T-cell (primary cell): ENCODE results near the gene PTCD2. TPM values are rescaled to one million over a fixed set of nuclear protein-coding genes. Genes with fewer than 3 reads are reported as not detected.

ENCODE experiments used
- ATAC-seq, 4 experiments: fragments of 200-7000 bp in 3 of 4; fragments of 150-1000 bp in 1 of 4; cut with Tn5 transposase; replicated peaks in 1 of 4; 1 replicate in 3 of 4; 2 replicates in 1 of 4; pipeline ENCODE4 v1.10.0; 2021; ENCODE audit warnings: moderate library complexity in 3 of 4, mild to moderate bottlenecking in 2 of 4, moderate number of reproducible peaks in 1 of 4
- CTCF ChIA-PET, 2 donors: fragments of 300-600 bp; sonication (Branson Sonifier 250); formaldehyde crosslinking; loops; one replicate each; lab custom pipeline; 2022; ENCODE audit warnings: antibody characterized with exemption in 2 of 2; lab: Charles Lee
- POLR2A ChIA-PET, 2 donors: fragments of 300-600 bp; sonication (Branson Sonifier 250); formaldehyde crosslinking; loops; one replicate each; lab custom pipeline; 2022; ENCODE audit warnings: antibody characterized with exemption in 2 of 2; lab: Charles Lee
- DNase-seq, 35 experiments: peaks; one replicate each; pipeline versions ENCODE4 v3.0.0 to v3.0.0-alpha.2; 2013 to 2023
- H3K27ac ChIP-seq: one replicate; pipeline ENCODE4 v1.5.1; 2013; ENCODE audit warnings: low read length
- H3K27me3 ChIP-seq, 2 experiments: replicated peaks in 1 of 2; 1 replicate in 1 of 2; 2 replicates in 1 of 2; pipeline versions ENCODE4 v1.6.1 to v1.7.0; 2013; ENCODE audit warnings: low read length in 1 of 2, mixed read lengths in 1 of 2; ENCODE audit not compliant: control insufficient read depth in 2 of 2, insufficient read depth in 2 of 2; ENCODE audit errors: extremely low read depth in 1 of 2
- H3K36me3 ChIP-seq, 2 donors: 1 replicate in 1 of 2; 2 replicates in 1 of 2; pipeline versions ENCODE4 v1.6.1 to v1.7.0; 2013; ENCODE audit warnings: low read length in 1 of 2; ENCODE audit not compliant: control insufficient read depth in 2 of 2, insufficient read depth in 1 of 2; ENCODE audit errors: extremely low read depth in 1 of 2
- H3K4me1 ChIP-seq, 2 experiments: 1 replicate in 1 of 2; 2 replicates in 1 of 2; pipeline versions ENCODE4 v1.6.1 to v1.7.0; 2013; ENCODE audit warnings: low read length in 2 of 2, mixed read lengths in 1 of 2; ENCODE audit not compliant: insufficient read depth in 2 of 2, control insufficient read depth in 1 of 2; ENCODE audit errors: extremely low read depth in 1 of 2
- H3K4me3 ChIP-seq, 2 donors: 1 replicate in 1 of 2; 2 replicates in 1 of 2; pipeline versions ENCODE4 v1.5.1 to v1.7.0; 2013; ENCODE audit warnings: mild to moderate bottlenecking in 2 of 2, low read length in 1 of 2, moderate library complexity in 1 of 2; ENCODE audit not compliant: control insufficient read depth in 1 of 2; ENCODE audit errors: extremely low read depth in 1 of 2
- H3K9me3 ChIP-seq: 2 replicates; pipeline ENCODE4 v1.7.0; 2013
- H3K27ac Mint-ChIP-seq, 2 donors: one replicate each; pipeline ENCODE4 v1.8.0; 2020 to 2021; ENCODE audit warnings: mild to moderate bottlenecking in 2 of 2, mixed read lengths in 2 of 2
- H3K27me3 Mint-ChIP-seq, 2 donors: one replicate each; pipeline ENCODE4 v1.8.0; 2021 to 2022; ENCODE audit warnings: mixed read lengths in 2 of 2
- H3K36me3 Mint-ChIP-seq: one replicate; pipeline ENCODE4 v1.8.0; 2021; ENCODE audit warnings: mixed read lengths
- H3K4me1 Mint-ChIP-seq, 3 donors: one replicate each; pipeline ENCODE4 v1.8.0; 2020 to 2022; ENCODE audit warnings: mixed read lengths in 3 of 3, mild to moderate bottlenecking in 1 of 3
- H3K4me3 Mint-ChIP-seq, 3 donors: one replicate each; pipeline ENCODE4 v1.8.0; 2020 to 2022; ENCODE audit warnings: mild to moderate bottlenecking in 3 of 3, mixed read lengths in 3 of 3, moderate library complexity in 3 of 3
- H3K9me3 Mint-ChIP-seq, 3 donors: one replicate each; pipeline ENCODE4 v1.8.0; 2020 to 2022; ENCODE audit warnings: mixed read lengths in 3 of 3
- WGBS: methylation state at CpG from one replicate; pipeline ENCODE4 v1.1.5; 2013; ENCODE audit warnings: missing lambda C conversion rate; ENCODE audit not compliant: insufficient coverage; 5-methylcytosine and 5-hydroxymethylcytosine counted together
- total RNA-seq, 35 experiments: library from RNA in 6 of 35; stranded (reverse) in 6 of 35; fragments of 120-200 nt in 1 of 35; gene quantifications; one replicate each; pipeline versions ENCODE4 v1.2.1 to v1.2.4 and lab custom pipeline; 2013 to 2026

Gene PTCD2
- total RNA-seq, 5 donors from 2014 or later (not counting 1 experiment from before 2014, with no cell fraction given), result 5.9 to 12.1 (median 8.1) TPM

- H3K36me3 Mint-ChIP-seq, result peaks cover under 1% of the 10 kb centered on the region
- H3K27ac Mint-ChIP-seq, result no peak overlapping the region
- no peak overlapping the region for H3K4me3 Mint-ChIP-seq
- DNase-seq (peak in 1 of 35 experiments; percentile 2), ATAC-seq (no peak)
- ChIA-PET POLR2A (interaction anchor here in 1 of 2 donors (0.7 kb wide), 1 partner anchor 82 kb away, joined by 3 read pairs; no protein-coding TSS in a partner anchor), CTCF (no interaction called here)
- no peaks in the 10 kb centered on the region for H3K4me1 ChIP-seq
- H3K4me3 ChIP-seq, result no peak overlapping the region
- H3K4me1 Mint-ChIP-seq, result no peaks in the 10 kb centered on the region
- peaks cover 0 to under 1% (median 0%) of the 10 kb centered on the region in 3 donors for H3K9me3 Mint-ChIP-seq
- no peaks in the 10 kb centered on the region for H3K36me3 ChIP-seq
- no peaks in the 10 kb centered on the region for H3K27me3 ChIP-seq
- H3K27me3 Mint-ChIP-seq, result peaks cover 10 to 15% of the 10 kb centered on the region in 2 donors
- no peaks in the 10 kb centered on the region for H3K9me3 ChIP-seq
- WGBS, result 88% methylated on average over 2 of the region's 7 CpGs
- no peak overlapping the region for H3K27ac ChIP-seq
These were observed 60.5 kb downstream of the PTCD2 start for GRCh38 chr5:72380492-72381274.

GRCh38 chr5:72383280-72383679 lies 63.1 kb downstream of the PTCD2 start:
- Histone ChIP-seq H3K27me3 (no peaks in the 10 kb centered on the region), H3K4me1 (no peaks in the 10 kb centered on the region), H3K4me3 (no peak overlapping the region), H3K27ac (no peak overlapping the region), H3K36me3 (no peaks in the 10 kb centered on the region), H3K9me3 (no peaks in the 10 kb centered on the region)
- H3K27me3 Mint-ChIP-seq, result peaks cover 2 to 3% of the 10 kb centered on the region in 2 donors
- no peaks in the 10 kb centered on the region for H3K4me1 Mint-ChIP-seq
- DNase-seq, result no peak
- no peaks in the 10 kb centered on the region for H3K9me3 Mint-ChIP-seq
- no peaks in the 10 kb centered on the region for H3K36me3 Mint-ChIP-seq
- WGBS, result 93% methylated on average over 5 of the region's 7 CpGs
- ChIA-PET POLR2A (no interaction called here), CTCF (no interaction called here)
- no peak overlapping the region for H3K27ac Mint-ChIP-seq
- no peak for ATAC-seq
- H3K4me3 Mint-ChIP-seq, result no peak overlapping the region

- no peaks in the 10 kb centered on the region for H3K9me3 ChIP-seq
- no peak overlapping the region for H3K4me3 ChIP-seq
- H3K9me3 Mint-ChIP-seq, result no peaks in the 10 kb centered on the region
- H3K27me3 ChIP-seq, result peaks cover 0 to 2% of the 10 kb centered on the region in 2 experiments
- H3K36me3 Mint-ChIP-seq, result no peaks in the 10 kb centered on the region
- DNase-seq, result no peak
- no peak overlapping the region for H3K27ac Mint-ChIP-seq
- H3K4me1 Mint-ChIP-seq, result no peaks in the 10 kb centered on the region
- H3K36me3 ChIP-seq, result no peaks in the 10 kb centered on the region
- no peak overlapping the region for H3K27ac ChIP-seq
- peaks cover 2 to 4% of the 10 kb centered on the region in 2 donors for H3K27me3 Mint-ChIP-seq
- no peaks in the 10 kb centered on the region for H3K4me1 ChIP-seq
- H3K4me3 Mint-ChIP-seq, result no peak overlapping the region
- ChIA-PET POLR2A (no interaction called here), CTCF (no interaction called here)
- no CpG with 5 or more reads among the region's 2 CpGs for WGBS
- no peak for ATAC-seq
These were observed 63.6 kb downstream of the PTCD2 start for GRCh38 chr5:72383726-72384125.

- CTCF ChIA-PET, result no interaction called here
- Mint-ChIP-seq H3K4me3 (no peak overlapping the region), H3K27ac (no peak overlapping the region), H3K27me3 (peaks cover 8 to 11% of the 10 kb centered on the region in 2 donors), H3K36me3 (no peaks in the 10 kb centered on the region), H3K9me3 (no peaks in the 10 kb centered on the region), H3K4me1 (no peaks in the 10 kb centered on the region)
- Histone ChIP-seq H3K27ac (no peak overlapping the region), H3K4me1 (no peaks in the 10 kb centered on the region), H3K9me3 (no peaks in the 10 kb centered on the region), H3K4me3 (no peak overlapping the region), H3K36me3 (no peaks in the 10 kb centered on the region), H3K27me3 (peaks cover 0 to 2% of the 10 kb centered on the region in 2 experiments)
- DNase-seq (no peak), ATAC-seq (no peak)
- WGBS, result no CpG with 5 or more reads among the region's 1 CpG
- POLR2A ChIA-PET, result no interaction called here
These were observed 66.5 kb downstream of the PTCD2 start for GRCh38 chr5:72386639-72387038.

GRCh38 chr5:72387985-72388384 lies 67.8 kb downstream of the PTCD2 start:
- H3K4me1 ChIP-seq, result no peaks in the 10 kb centered on the region
- Mint-ChIP-seq H3K36me3 (no peaks in the 10 kb centered on the region), H3K27ac (no peak overlapping the region), H3K9me3 (no peaks in the 10 kb centered on the region), H3K4me1 (no peaks in the 10 kb centered on the region), H3K4me3 (no peak overlapping the region), H3K27me3 (peaks cover 8 to 11% of the 10 kb centered on the region in 2 donors)
- POLR2A ChIA-PET, result no interaction called here
- H3K4me3 ChIP-seq, result no peak overlapping the region
- peaks cover 0 to 2% of the 10 kb centered on the region in 2 experiments for H3K27me3 ChIP-seq
- no peak for DNase-seq
- H3K9me3 ChIP-seq, result no peaks in the 10 kb centered on the region
- H3K36me3 ChIP-seq, result no peaks in the 10 kb centered on the region
- WGBS, result no CpG with 5 or more reads among the region's 3 CpGs
- ATAC-seq, result no peak
- CTCF ChIA-PET, result no interaction called here
- H3K27ac ChIP-seq, result no peak overlapping the region

GRCh38 chr5:72388646-72389045 lies 68.5 kb downstream of the PTCD2 start:
- Histone ChIP-seq H3K4me1 (no peaks in the 10 kb centered on the region), H3K27me3 (peaks cover 0 to 2% of the 10 kb centered on the region in 2 experiments), H3K4me3 (no peak overlapping the region), H3K9me3 (no peaks in the 10 kb centered on the region), H3K36me3 (no peaks in the 10 kb centered on the region), H3K27ac (no peak overlapping the region)
- 91% methylated on average over 7 of the region's 8 CpGs for WGBS
- Mint-ChIP-seq H3K4me3 (no peak overlapping the region), H3K27me3 (peaks cover 8 to 11% of the 10 kb centered on the region in 2 donors), H3K9me3 (no peaks in the 10 kb centered on the region), H3K36me3 (no peaks in the 10 kb centered on the region), H3K27ac (no peak overlapping the region), H3K4me1 (no peaks in the 10 kb centered on the region)
- ChIA-PET POLR2A (no interaction called here), CTCF (no interaction called here)
- ATAC-seq (no peak), DNase-seq (no peak)
